Chondrocyte (in vitro differentiated cells): ENCODE results near the gene KDM8. TPM values are rescaled to one million over a fixed set of nuclear protein-coding genes. Genes with fewer than 3 reads are reported as not detected.

ENCODE experiments used
- DNase-seq: peaks from one replicate; pipeline ENCODE4 v3.0.0; 2021; ENCODE audit warnings: mixed read lengths, low spot score
- H3K27ac Mint-ChIP-seq: one replicate; pipeline ENCODE4 v1.8.0; 2021; ENCODE audit warnings: mild to moderate bottlenecking, moderate library complexity, mixed read lengths; ENCODE audit not compliant: unreplicated experiment
- H3K27me3 Mint-ChIP-seq: 2 replicates; pipeline ENCODE4 v1.8.0; 2021; ENCODE audit warnings: low read depth, mixed read lengths
- H3K36me3 Mint-ChIP-seq: 2 replicates; pipeline ENCODE4 v1.8.0; 2021; ENCODE audit warnings: low read depth, mixed read lengths
- H3K4me1 Mint-ChIP-seq: 2 replicates; pipeline ENCODE4 v1.8.0; 2021; ENCODE audit warnings: low read depth, mild to moderate bottlenecking, mixed read lengths
- H3K4me3 Mint-ChIP-seq: one replicate; pipeline ENCODE4 v1.8.0; 2021; ENCODE audit warnings: mild to moderate bottlenecking, moderate library complexity, mixed read lengths; ENCODE audit not compliant: unreplicated experiment
- H3K9me3 Mint-ChIP-seq: 2 replicates; pipeline ENCODE4 v1.8.0; 2021; ENCODE audit warnings: low read depth, mixed read lengths
- CTCF ChIP-seq: fragments of 200-600 bp; sonication (generic); IDR thresholded peaks from 2 replicates; pipeline ENCODE4 v1.5.0; 2021; ENCODE audit warnings: antibody characterized with exemption, mild to moderate bottlenecking, moderate library complexity
- total RNA-seq: library from RNA; stranded (reverse); gene quantifications from 3 replicates; pipeline ENCODE4 v1.2.1, GENCODE V29; 2021

The KDM8 gene
- total RNA-seq, 1 donor from 2014 or later, result 5.6 TPM

GRCh38 chr16:27238016-27238587, 34.8 kb downstream of the KDM8 start:
- H3K27me3 Mint-ChIP-seq, result no peaks in the 10 kb centered on the region
- DNase-seq, result no peak
- H3K4me3 Mint-ChIP-seq, result no peak overlapping the region
- TF ChIP-seq CTCF, result no peak
- H3K9me3 Mint-ChIP-seq, result no peaks in the 10 kb centered on the region
- H3K27ac Mint-ChIP-seq, result peak overlapping the region; percentile 75
- H3K4me1 Mint-ChIP-seq, result peaks cover 63% of the 10 kb centered on the region
- H3K36me3 Mint-ChIP-seq, result no peaks in the 10 kb centered on the region

- no peaks in the 10 kb centered on the region for H3K36me3 Mint-ChIP-seq
- DNase-seq, result no peak
Observed at GRCh38 chr16:27238591-27238990, 35.3 kb downstream of the KDM8 start.

GRCh38 chr16:27239026-27239425, 35.7 kb downstream of the KDM8 start:
- DNase-seq, result no peak
- no peaks in the 10 kb centered on the region for H3K36me3 Mint-ChIP-seq
- peaks cover 72% of the 10 kb centered on the region for H3K4me1 Mint-ChIP-seq
- no peaks in the 10 kb centered on the region for H3K27me3 Mint-ChIP-seq
- H3K4me3 Mint-ChIP-seq, result no peak overlapping the region
- no peak overlapping the region for H3K27ac Mint-ChIP-seq
- no peak for TF ChIP-seq CTCF
- no peaks in the 10 kb centered on the region for H3K9me3 Mint-ChIP-seq

More at GRCh38 chr16:27238591-27238990, 35.3 kb downstream of the KDM8 start:
- Mint-ChIP-seq H3K4me1 (peaks cover 68% of the 10 kb centered on the region), H3K27me3 (no peaks in the 10 kb centered on the region), H3K27ac (peak overlapping the region; percentile 75), H3K9me3 (no peaks in the 10 kb centered on the region), H3K4me3 (no peak overlapping the region)
- TF ChIP-seq CTCF, result no peak

- Mint-ChIP-seq H3K36me3 (no peaks in the 10 kb centered on the region), H3K4me3 (no peak overlapping the region), H3K9me3 (no peaks in the 10 kb centered on the region), H3K4me1 (peaks cover 77% of the 10 kb centered on the region), H3K27me3 (no peaks in the 10 kb centered on the region), H3K27ac (no peak overlapping the region)
- TF ChIP-seq CTCF, result no peak
- DNase-seq, result no peak
Observed at GRCh38 chr16:27239906-27240655, 36.8 kb downstream of the KDM8 start.

- Mint-ChIP-seq H3K9me3 (no peaks in the 10 kb centered on the region), H3K27ac (peak overlapping the region; percentile 99), H3K27me3 (no peaks in the 10 kb centered on the region), H3K4me3 (peak overlapping the region; percentile 29), H3K36me3 (no peaks in the 10 kb centered on the region), H3K4me1 (peaks cover 79% of the 10 kb centered on the region)
- TF ChIP-seq CTCF, result no peak
- DNase-seq, result no peak
Observed at GRCh38 chr16:27240948-27241531, 37.7 kb downstream of the KDM8 start.
